SU-DHL-6 (cell line): ENCODE data around the gene MLLT10.

Experiments
- CTCF ChIP-seq: fragments of 200-600 bp; sonication (generic); IDR thresholded peaks from one replicate; pipeline ENCODE4 v1.5.1; 2017; ENCODE audit warnings: antibody characterized with exemption, mild to moderate bottlenecking, low read length, moderate library complexity; ENCODE audit not compliant: insufficient read depth, poor library complexity, severe bottlenecking
- EZH2phosphoT487 ChIP-seq: fragments of 200-600 bp; sonication (generic), shearing (Covaris generic); conservative IDR thresholded peaks from 2 replicates; pipeline ENCODE4 v1.6.1; 2018; ENCODE audit warnings: mild to moderate bottlenecking, antibody characterized with exemption, low read length, moderate library complexity, mixed read lengths

GRCh38 chr10:21499701-21500577, 34.1 kb upstream of the MLLT10 start:
- no peak for TF ChIP-seq CTCF
- TF ChIP-seq EZH2phosphoT487: no peak
